Tibial nerve (tissue), 4 donors: ENCODE data around the gene C3orf80.

Experiments used
- EP300 ChIP-seq, 2 donors: sonication (generic); formaldehyde crosslinking; IDR thresholded peaks; one replicate each; pipeline ENCODE4 v1.6.1; 2017; ENCODE audit warnings: antibody characterized with exemption in 2 of 2, mild to moderate bottlenecking in 1 of 2
- TF ChIP-seq, protein P1 (sequence below), 5 experiments: fragments of 200-600 bp in 3 of 5; fragments of 450-650 bp in 2 of 5; sonication (generic) in 3 of 5; IDR thresholded peaks; one replicate each; pipeline ENCODE4 v1.5.1; 2016 to 2019; ENCODE audit warnings: antibody characterized with exemption in 5 of 5, mild to moderate bottlenecking in 3 of 5, moderate library complexity in 2 of 5

- TF ChIP-seq, protein P1, sequence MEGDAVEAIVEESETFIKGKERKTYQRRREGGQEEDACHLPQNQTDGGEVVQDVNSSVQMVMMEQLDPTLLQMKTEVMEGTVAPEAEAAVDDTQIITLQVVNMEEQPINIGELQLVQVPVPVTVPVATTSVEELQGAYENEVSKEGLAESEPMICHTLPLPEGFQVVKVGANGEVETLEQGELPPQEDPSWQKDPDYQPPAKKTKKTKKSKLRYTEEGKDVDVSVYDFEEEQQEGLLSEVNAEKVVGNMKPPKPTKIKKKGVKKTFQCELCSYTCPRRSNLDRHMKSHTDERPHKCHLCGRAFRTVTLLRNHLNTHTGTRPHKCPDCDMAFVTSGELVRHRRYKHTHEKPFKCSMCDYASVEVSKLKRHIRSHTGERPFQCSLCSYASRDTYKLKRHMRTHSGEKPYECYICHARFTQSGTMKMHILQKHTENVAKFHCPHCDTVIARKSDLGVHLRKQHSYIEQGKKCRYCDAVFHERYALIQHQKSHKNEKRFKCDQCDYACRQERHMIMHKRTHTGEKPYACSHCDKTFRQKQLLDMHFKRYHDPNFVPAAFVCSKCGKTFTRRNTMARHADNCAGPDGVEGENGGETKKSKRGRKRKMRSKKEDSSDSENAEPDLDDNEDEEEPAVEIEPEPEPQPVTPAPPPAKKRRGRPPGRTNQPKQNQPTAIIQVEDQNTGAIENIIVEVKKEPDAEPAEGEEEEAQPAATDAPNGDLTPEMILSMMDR (IDR thresholded peaks at IDR 0.05): no peak
- no peak for TF ChIP-seq EP300 (IDR thresholded peaks at IDR 0.05)
Measured at GRCh38 chr3:160259589-160259988, 34.4 kb downstream of the C3orf80 start.
